ENCODE data around the gene CENPH.
A peak's percentile ranks its signal among the peaks of the same experiment; 100 is the strongest.
"Not testable (repeated sequence)": the region's sequence is repeated elsewhere in the genome, so short reads cannot be mapped to it uniquely, and the experiment has no call there.

The CENPH gene

GRCh38 chr5:69189162-69190086 lies at the start of gene CENPH:
CENPH (plus strand) TSS chr5:69189583; CDS start chr5:69189635, 52 bp downstream.
- peak within 1 kb of the TSS; percentile 70 to 74 for H3K27ac ChIP-seq
- peaks cover 0 to 15% (median 7%) of the 10 kb centered on the region in 4 donors for H3K4me1 ChIP-seq
- H3K4me3 ChIP-seq, result peak within 1 kb of the TSS; percentile 65 to 69
- intact Hi-C loops (cut with DNase I; ENCODE audit: low total_unique reads), result no loop called here
- no peaks in the 10 kb centered on the region for H3K9me3 ChIP-seq
- peak; percentile 85 to 93 for DNase-seq
- TF ChIP-seq, protein P1, sequence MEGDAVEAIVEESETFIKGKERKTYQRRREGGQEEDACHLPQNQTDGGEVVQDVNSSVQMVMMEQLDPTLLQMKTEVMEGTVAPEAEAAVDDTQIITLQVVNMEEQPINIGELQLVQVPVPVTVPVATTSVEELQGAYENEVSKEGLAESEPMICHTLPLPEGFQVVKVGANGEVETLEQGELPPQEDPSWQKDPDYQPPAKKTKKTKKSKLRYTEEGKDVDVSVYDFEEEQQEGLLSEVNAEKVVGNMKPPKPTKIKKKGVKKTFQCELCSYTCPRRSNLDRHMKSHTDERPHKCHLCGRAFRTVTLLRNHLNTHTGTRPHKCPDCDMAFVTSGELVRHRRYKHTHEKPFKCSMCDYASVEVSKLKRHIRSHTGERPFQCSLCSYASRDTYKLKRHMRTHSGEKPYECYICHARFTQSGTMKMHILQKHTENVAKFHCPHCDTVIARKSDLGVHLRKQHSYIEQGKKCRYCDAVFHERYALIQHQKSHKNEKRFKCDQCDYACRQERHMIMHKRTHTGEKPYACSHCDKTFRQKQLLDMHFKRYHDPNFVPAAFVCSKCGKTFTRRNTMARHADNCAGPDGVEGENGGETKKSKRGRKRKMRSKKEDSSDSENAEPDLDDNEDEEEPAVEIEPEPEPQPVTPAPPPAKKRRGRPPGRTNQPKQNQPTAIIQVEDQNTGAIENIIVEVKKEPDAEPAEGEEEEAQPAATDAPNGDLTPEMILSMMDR (IDR thresholded peaks at IDR 0.05), result no peak
- H3K27me3 ChIP-seq, result no peaks in the 10 kb centered on the region
- H3K36me3 ChIP-seq, result no peaks in the 10 kb centered on the region

DNA sequence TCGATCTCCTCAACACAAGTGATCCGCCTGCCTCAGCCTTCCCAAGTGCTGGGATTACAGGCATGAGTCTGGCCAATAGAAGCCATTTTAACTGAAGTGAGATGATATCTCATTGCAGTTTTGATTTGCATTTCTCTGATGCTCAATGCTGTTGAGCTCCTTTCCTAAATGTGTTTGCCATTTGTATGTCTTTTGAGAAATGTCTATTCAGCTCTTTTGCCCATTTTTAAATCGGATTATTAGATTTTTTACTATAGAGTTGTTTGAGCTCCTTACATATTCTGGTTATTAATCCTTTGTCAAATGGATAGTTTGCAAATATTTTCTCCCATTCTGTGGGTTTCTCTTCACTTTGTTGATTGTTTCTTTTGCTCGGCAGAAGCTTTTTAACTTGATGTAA lies 49.1 kb upstream of the CENPH start:
- DNase-seq; H3K9me3 ChIP-seq; H3K27ac ChIP-seq; intact Hi-C loops (cut with DNase I; ENCODE audit: low total_unique reads); H3K27me3 ChIP-seq; H3K4me3 ChIP-seq; H3K36me3 ChIP-seq; H3K4me1 ChIP-seq: not testable (repeated sequence)

DNA sequence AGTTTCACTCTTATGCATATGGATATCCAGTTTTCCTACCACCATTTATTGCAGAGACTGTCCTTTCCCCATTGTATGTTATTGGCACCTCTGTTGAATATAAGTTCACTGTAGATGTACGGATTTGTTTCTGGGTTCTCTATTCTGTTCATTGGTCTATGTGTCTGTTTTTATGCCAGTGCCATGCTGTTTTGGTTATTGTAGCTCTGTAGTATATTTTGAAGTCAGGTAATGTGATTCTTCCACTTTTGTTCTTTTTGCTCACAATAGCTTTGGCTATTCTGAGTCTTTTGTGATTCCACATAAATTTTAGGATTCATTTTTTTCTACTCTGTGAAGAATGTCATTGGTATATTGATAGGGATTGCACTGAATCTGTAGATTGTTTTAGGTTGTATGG lies 48.6 kb upstream of the CENPH start:
- no peaks in the 10 kb centered on the region for H3K27me3 ChIP-seq
- no peak for DNase-seq
- TF ChIP-seq, protein P1 (IDR thresholded peaks at IDR 0.05), result no peak
- no peak overlapping the region for H3K27ac ChIP-seq
- no peaks in the 10 kb centered on the region for H3K4me1 ChIP-seq
- no peak overlapping the region for H3K4me3 ChIP-seq
- intact Hi-C loops (cut with DNase I; ENCODE audit: low total_unique reads), result no loop called here
- no peaks in the 10 kb centered on the region for H3K36me3 ChIP-seq
- no peaks in the 10 kb centered on the region for H3K9me3 ChIP-seq

DNA sequence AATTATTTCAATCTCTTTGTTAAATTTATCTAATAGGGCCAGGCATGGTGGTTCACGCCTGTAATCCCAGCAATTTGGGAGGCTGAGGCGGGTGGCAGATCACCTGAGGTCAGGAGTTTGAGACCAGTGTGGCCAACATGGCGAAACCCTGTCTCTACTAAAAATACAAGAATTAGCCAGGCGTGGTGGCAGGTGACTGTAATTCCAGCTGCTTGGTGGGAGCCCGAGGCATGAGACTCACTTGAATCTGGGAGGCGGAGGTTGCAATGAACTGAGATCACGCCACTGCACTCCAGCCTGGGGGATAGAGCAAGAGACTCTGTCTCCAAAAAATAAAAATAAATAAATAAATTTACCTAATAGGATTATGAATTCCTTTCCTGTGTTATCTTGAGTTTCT lies 40.8 kb upstream of the CENPH start:
- H3K27me3 ChIP-seq; H3K36me3 ChIP-seq; H3K27ac ChIP-seq; H3K4me1 ChIP-seq; DNase-seq; H3K9me3 ChIP-seq; H3K4me3 ChIP-seq; intact Hi-C loops (cut with DNase I; ENCODE audit: low total_unique reads): not testable (repeated sequence)

- H3K27me3 ChIP-seq, result no peaks in the 10 kb centered on the region
- no peaks in the 10 kb centered on the region for H3K9me3 ChIP-seq
- DNase-seq, result no peak
- H3K27ac ChIP-seq, result no peak overlapping the region
- no peak overlapping the region for H3K4me3 ChIP-seq
- H3K36me3 ChIP-seq, result no peaks in the 10 kb centered on the region
- no peaks in the 10 kb centered on the region for H3K4me1 ChIP-seq
- intact Hi-C loops (cut with DNase I; ENCODE audit: low total_unique reads), result no loop called here
- TF ChIP-seq, protein P1 (IDR thresholded peaks at IDR 0.05), result no peak
Observed at GRCh38 chr5:69148981-69149675, 40.3 kb upstream of the CENPH start.

- DNase-seq, result no peak
- no peaks in the 10 kb centered on the region for H3K27me3 ChIP-seq
- H3K27ac ChIP-seq, result no peak overlapping the region
- H3K36me3 ChIP-seq, result no peaks in the 10 kb centered on the region
- no peak overlapping the region for H3K4me3 ChIP-seq
- H3K4me1 ChIP-seq, result no peaks in the 10 kb centered on the region
- TF ChIP-seq, protein P1 (IDR thresholded peaks at IDR 0.05), result no peak
- intact Hi-C loops (cut with DNase I; ENCODE audit: low total_unique reads), result no loop called here
- H3K9me3 ChIP-seq, result no peaks in the 10 kb centered on the region
Observed at GRCh38 chr5:69149676-69150010, 39.7 kb upstream of the CENPH start.

Data from tibial artery (tissue), 4 donors.